HCT116 (cell line): ENCODE data around the gene SLC8A1. TPM values are rescaled to one million over a fixed set of nuclear protein-coding genes. Genes with fewer than 3 reads are reported as not detected.

Source experiments
- ATAC-seq: fragments of 200-7000 bp; cut with Tn5 transposase; 2 replicates; pipeline ENCODE4 v1.9.1; 2020; ENCODE audit warnings: mild to moderate bottlenecking, moderate library complexity
- BruUV-seq: library from RNA; stranded (reverse); fragments of 400-500 nt; replicated peaks from 2 replicates; lab custom pipeline; 2021; lab: Mats Ljungman, UMichigan
- CTCF ChIA-PET: fragments of 300-600 bp; sonication (Branson Sonifier 250); formaldehyde crosslinking; loops from one replicate; lab custom pipeline; 2021; ENCODE audit warnings: antibody characterized with exemption; lab: Charles Lee
- POLR2A ChIA-PET: fragments of 300-600, 350-600 bp; sonication (Branson Sonifier 250); formaldehyde crosslinking; loops from one replicate; lab custom pipeline; 2021; ENCODE audit warnings: antibody characterized with exemption; lab: Charles Lee
- RAD21 ChIA-PET, 2 experiments: fragments of 300-600 bp; sonication (Branson Sonifier 250); formaldehyde crosslinking; loops; one replicate each; lab custom pipeline; 2023; ENCODE audit warnings: low total read pairs in 2 of 2; ENCODE audit not compliant: uncharacterized antibody in 2 of 2, unreplicated experiment in 2 of 2, low non-redundant PET in 1 of 2; lab: Charles Lee
- DNase-seq: peaks from one replicate; pipeline ENCODE4 v3.0.0-alpha.2; 2010; ENCODE audit warnings: low read depth, low spot score
- H2AFZ ChIP-seq: fragments of 200-600 bp; shearing (Covaris generic), sonication (generic); 2 replicates; pipeline ENCODE4 v1.6.1; 2017; ENCODE audit warnings: low read depth, mixed run types, mixed read lengths, antibody characterized with exemption, low read length; ENCODE audit not compliant: poor library complexity, severe bottlenecking
- H3K27ac ChIP-seq: 2 replicates; pipeline ENCODE4 v1.5.1; 2012; ENCODE audit warnings: low read depth, low read length
- H3K27me3 ChIP-seq: fragments of 200-600 bp; sonication (generic); 2 replicates; pipeline ENCODE4 v1.6.1; 2016; ENCODE audit warnings: mixed run types, low read length, mixed read lengths; ENCODE audit not compliant: insufficient read depth
- H3K36me3 ChIP-seq, 2 experiments: fragments of 200-500 bp in 1 of 2; fragments of 200-600 bp in 1 of 2; sonication (Bioruptor generic) in 1 of 2; sonication (generic) in 1 of 2; 2 replicates each; pipeline versions ENCODE4 v1.5.1 to v1.6.1; 2014 to 2016; ENCODE audit warnings: low read length in 2 of 2, inconsistent platforms in 1 of 2, mixed read lengths in 1 of 2, mixed run types in 1 of 2; ENCODE audit not compliant: insufficient read depth in 2 of 2, control insufficient read depth in 1 of 2
- H3K4me1 ChIP-seq, 2 experiments: fragments of 200-600 bp in 1 of 2; sonication (generic) in 1 of 2; 2 replicates each; pipeline versions ENCODE4 v1.5.1 to v1.6.1; 2012 to 2017; ENCODE audit warnings: low read length in 2 of 2, inconsistent platforms in 1 of 2, mild to moderate bottlenecking in 1 of 2, mixed read lengths in 1 of 2, mixed run types in 1 of 2, moderate library complexity in 1 of 2; ENCODE audit not compliant: insufficient read depth in 2 of 2, control insufficient read depth in 1 of 2
- H3K4me2 ChIP-seq: fragments of 200-600 bp; sonication (generic); 2 replicates; pipeline ENCODE4 v1.6.1; 2017; ENCODE audit warnings: mixed run types, low read length, mixed read lengths
- H3K4me3 ChIP-seq, 2 experiments: fragments of 200-600 bp in 1 of 2; sonication (generic) in 1 of 2; replicated peaks in 1 of 2; 2 replicates each; pipeline ENCODE4 v1.5.1; 2011 to 2016; ENCODE audit warnings: low read length in 2 of 2, control low read depth in 1 of 2, low read depth in 1 of 2, mild to moderate bottlenecking in 1 of 2, mixed read lengths in 1 of 2, mixed run types in 1 of 2
- H3K79me2 ChIP-seq: fragments of 200-600 bp; sonication (generic); 2 replicates; pipeline ENCODE4 v1.6.1; 2017; ENCODE audit warnings: mild to moderate bottlenecking, mixed run types, low read length, moderate library complexity, mixed read lengths; ENCODE audit not compliant: insufficient read depth
- H3K9ac ChIP-seq: fragments of 200-600 bp; sonication (generic); 2 replicates; pipeline ENCODE4 v1.6.1; 2016; ENCODE audit warnings: low read length, mixed read lengths
- H3K9me2 ChIP-seq: fragments of 200-600 bp; sonication (generic), shearing (Covaris generic); 2 replicates; pipeline ENCODE4 v1.6.1; 2017; ENCODE audit warnings: mixed run types, mild to moderate bottlenecking, moderate library complexity; ENCODE audit not compliant: insufficient read depth
- H3K9me3 ChIP-seq, 2 experiments: fragments of 200-500 bp in 1 of 2; fragments of 200-600 bp in 1 of 2; sonication (Bioruptor generic) in 1 of 2; sonication (generic) in 1 of 2; 2 replicates each; pipeline ENCODE4 v1.6.1; 2014 to 2017; ENCODE audit warnings: low read length in 2 of 2, mixed read lengths in 2 of 2, inconsistent platforms in 1 of 2, low read depth in 1 of 2, mild to moderate bottlenecking in 1 of 2, mixed run types in 1 of 2, moderate library complexity in 1 of 2; ENCODE audit not compliant: control insufficient read depth in 1 of 2, insufficient read depth in 1 of 2
- H4K20me1 ChIP-seq: fragments of 200-600 bp; sonication (generic), shearing (Covaris generic); 2 replicates; pipeline ENCODE4 v1.6.1; 2017; ENCODE audit warnings: mixed run types, mild to moderate bottlenecking, moderate library complexity; ENCODE audit not compliant: insufficient read depth
- CTCF ChIP-seq, 3 experiments: fragments of 200-600 bp in 1 of 3; sonication (generic) in 1 of 3; IDR thresholded peaks in 2 of 3; conservative IDR thresholded peaks in 1 of 3; 2 replicates each; pipeline ENCODE4 v1.5.1; 2012 to 2017; ENCODE audit warnings: low read depth in 2 of 3, low read length in 2 of 3, antibody characterized with exemption in 1 of 3, borderline replicate concordance in 1 of 3, control low read depth in 1 of 3, mild to moderate bottlenecking in 1 of 3, mixed read lengths in 1 of 3, mixed run types in 1 of 3, moderate library complexity in 1 of 3; ENCODE audit not compliant: insufficient read depth in 1 of 3
- EGR1 ChIP-seq: IDR thresholded peaks from 2 replicates; pipeline ENCODE4 v1.6.1; 2012; ENCODE audit warnings: low read depth
- ELF1 ChIP-seq: IDR thresholded peaks from 2 replicates; pipeline ENCODE4 v1.6.1; 2012; ENCODE audit warnings: low read depth, borderline replicate concordance
- EZH2 ChIP-seq: fragments of 200-600 bp; sonication (generic); IDR thresholded peaks from 2 replicates; pipeline ENCODE4 v1.6.1; 2017; ENCODE audit warnings: antibody characterized with exemption, mixed run types
- FOSL1 ChIP-seq: IDR thresholded peaks from 2 replicates; pipeline ENCODE4 v1.6.1; 2012; ENCODE audit warnings: low read depth
- JUND ChIP-seq: IDR thresholded peaks from 2 replicates; pipeline ENCODE4 v1.6.1; 2012
- MAX ChIP-seq: IDR thresholded peaks from 2 replicates; pipeline ENCODE4 v1.6.1; 2012
- POLR2AphosphoS5 ChIP-seq: IDR thresholded peaks from 2 replicates; pipeline ENCODE4 v1.6.1; 2011; ENCODE audit warnings: mild to moderate bottlenecking, low read depth, low read length, moderate library complexity
- RAD21 ChIP-seq: IDR thresholded peaks from 2 replicates; pipeline ENCODE4 v1.6.1; 2012; ENCODE audit warnings: low read depth, mild to moderate bottlenecking
- REST ChIP-seq: IDR thresholded peaks from 2 replicates; pipeline ENCODE4 v1.6.1; 2012; ENCODE audit warnings: low read depth
- SP1 ChIP-seq: IDR thresholded peaks from 2 replicates; pipeline ENCODE4 v1.6.1; 2012; ENCODE audit warnings: low read depth
- YY1 ChIP-seq: IDR thresholded peaks from 2 replicates; pipeline ENCODE4 v1.6.1; 2011; ENCODE audit warnings: low read length, low read depth, moderate library complexity, mild to moderate bottlenecking; ENCODE audit not compliant: insufficient replicate concordance; ENCODE audit errors: extremely low read depth
- ZFX ChIP-seq: fragments of 450-650 bp; IDR thresholded peaks from 2 replicates; pipeline ENCODE4 v1.6.1; 2017
- intact Hi-C: fragments of 100-400 bp; cut with micrococcal nuclease; formaldehyde crosslinking; loops from 2 replicates; pipeline ENCODE4 v1.10.0; 2022
- total RNA-seq: library from RNA; stranded (reverse); gene quantifications from one replicate; pipeline ENCODE4 v1.2.1, GENCODE V29; 2021; ENCODE audit not compliant: unreplicated experiment

Gene SLC8A1
- total RNA-seq, 1 experiment from 2014 or later, result 0.07 TPM

- POLR2A ChIA-PET, result no interaction called here
- CTCF ChIA-PET, result interaction anchor here (0.7 kb wide), 1 partner anchor 14 kb away, joined by 4 read pairs; no protein-coding TSS in a partner anchor
- peak overlapping the region; percentile 29 for H2AFZ ChIP-seq
These were observed 16.3 kb downstream of the SLC8A1 start for GRCh38 chr2:40435426-40436092.

More at GRCh38 chr2:40435426-40436092, 16.3 kb downstream of the SLC8A1 start:
- no TSS peak for BruUV-seq
- no peaks in the 10 kb centered on the region for H3K27me3 ChIP-seq
- H4K20me1 ChIP-seq, result no peaks in the 10 kb centered on the region
- H3K9me2 ChIP-seq, result no peaks in the 10 kb centered on the region
- RAD21 ChIA-PET, result no interaction called here
- H3K4me1 ChIP-seq, result peaks cover 12 to 41% of the 10 kb centered on the region in 2 experiments
- TF ChIP-seq YY1 (no peak), SP1 (no peak), ELF1 (no peak), EZH2 (no peak), POLR2AphosphoS5 (no peak), FOSL1 (no peak), CTCF (IDR thresholded peaks at IDR 0.05 in 2 of 3, conservative IDR thresholded peaks at IDR 0.05 in 1 of 3; ENCODE audit: borderline replicate concordance in 1 of 3, insufficient read depth in 1 of 3, low read depth in 2 of 3, low read length in 2 of 3) (no peak), REST (no peak), EGR1 (no peak), JUND (no peak), RAD21 (no peak), ZFX (no peak), MAX (no peak)
- no peaks in the 10 kb centered on the region for H3K9me3 ChIP-seq
- ATAC-seq (peak; percentile 42), DNase-seq (no peak)
- no peaks in the 10 kb centered on the region for H3K79me2 ChIP-seq
- H3K9ac ChIP-seq, result no peak overlapping the region
- H3K36me3 ChIP-seq, result no peaks in the 10 kb centered on the region
- intact Hi-C loops, result no loop called here
- peak overlapping the region; percentile 71 for H3K4me2 ChIP-seq
- H3K27ac ChIP-seq, result no peak overlapping the region
- H3K4me3 ChIP-seq, result no peak overlapping the region
